Breast epithelium (tissue), 3 donors: ENCODE data around the gene HLA-B.

Experiments used
- POLR2A ChIP-seq: fragments of 450-650 bp; IDR thresholded peaks from one replicate; pipeline ENCODE4 v1.6.1; 2016; ENCODE audit warnings: antibody characterized with exemption, mild to moderate bottlenecking, moderate library complexity
- POLR2AphosphoS5 ChIP-seq, 3 donors: sonication (generic); formaldehyde crosslinking; IDR thresholded peaks; one replicate each; pipeline ENCODE4 v1.6.1; 2017; ENCODE audit warnings: antibody characterized with exemption in 3 of 3
- TF ChIP-seq, protein P1 (sequence below), 3 donors: fragments of 450-650 bp; IDR thresholded peaks; one replicate each; pipeline ENCODE4 v1.5.1; 2016 to 2017; ENCODE audit warnings: antibody characterized with exemption in 3 of 3, mild to moderate bottlenecking in 3 of 3, moderate library complexity in 3 of 3

DNA sequence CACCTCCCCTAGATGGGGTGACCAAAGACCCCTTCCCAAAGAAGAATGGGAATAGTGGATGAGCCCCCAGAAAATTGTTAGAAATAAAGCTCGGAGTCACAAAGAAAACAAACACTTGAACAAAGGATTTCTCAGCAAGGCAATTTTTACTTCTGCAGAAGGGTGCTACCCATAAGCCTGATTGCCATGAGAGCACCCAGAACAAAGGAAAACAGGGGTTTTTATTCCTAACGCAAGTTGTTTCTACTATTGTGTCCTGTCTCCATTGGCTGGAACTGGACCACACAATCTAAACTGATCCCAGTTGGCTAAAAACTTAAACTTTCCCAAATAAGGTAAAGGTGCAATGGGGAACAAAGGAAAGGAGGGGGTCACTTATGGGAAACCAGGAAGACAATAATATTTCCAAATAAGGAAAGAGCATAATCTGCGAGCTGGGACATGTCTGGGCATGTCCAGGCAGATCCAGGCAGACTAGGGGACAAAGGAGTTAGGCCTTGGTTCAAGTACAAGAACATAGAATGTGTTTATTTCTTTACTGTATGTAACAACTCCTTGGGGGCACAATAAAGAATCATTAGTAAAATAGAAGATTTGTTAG, 20.0 kb downstream of the HLA-B start:
- TF ChIP-seq, protein P1, sequence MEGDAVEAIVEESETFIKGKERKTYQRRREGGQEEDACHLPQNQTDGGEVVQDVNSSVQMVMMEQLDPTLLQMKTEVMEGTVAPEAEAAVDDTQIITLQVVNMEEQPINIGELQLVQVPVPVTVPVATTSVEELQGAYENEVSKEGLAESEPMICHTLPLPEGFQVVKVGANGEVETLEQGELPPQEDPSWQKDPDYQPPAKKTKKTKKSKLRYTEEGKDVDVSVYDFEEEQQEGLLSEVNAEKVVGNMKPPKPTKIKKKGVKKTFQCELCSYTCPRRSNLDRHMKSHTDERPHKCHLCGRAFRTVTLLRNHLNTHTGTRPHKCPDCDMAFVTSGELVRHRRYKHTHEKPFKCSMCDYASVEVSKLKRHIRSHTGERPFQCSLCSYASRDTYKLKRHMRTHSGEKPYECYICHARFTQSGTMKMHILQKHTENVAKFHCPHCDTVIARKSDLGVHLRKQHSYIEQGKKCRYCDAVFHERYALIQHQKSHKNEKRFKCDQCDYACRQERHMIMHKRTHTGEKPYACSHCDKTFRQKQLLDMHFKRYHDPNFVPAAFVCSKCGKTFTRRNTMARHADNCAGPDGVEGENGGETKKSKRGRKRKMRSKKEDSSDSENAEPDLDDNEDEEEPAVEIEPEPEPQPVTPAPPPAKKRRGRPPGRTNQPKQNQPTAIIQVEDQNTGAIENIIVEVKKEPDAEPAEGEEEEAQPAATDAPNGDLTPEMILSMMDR (IDR thresholded peaks at IDR 0.05) = no peak
- TF ChIP-seq POLR2AphosphoS5 (IDR thresholded peaks at IDR 0.05) = no peak
- no peak for TF ChIP-seq POLR2A
